Bronchial epithelial cell (primary cell): ENCODE results near the gene GPS1. TPM values are rescaled to one million over a fixed set of nuclear protein-coding genes. Genes with fewer than 3 reads are reported as not detected.

ENCODE experiments used
- DNase-seq: peaks from one replicate; pipeline ENCODE4 v3.0.0-alpha.2; 2010; ENCODE audit warnings: low read depth
- FAIRE-seq: peaks from 2 replicates; lab custom pipeline; 2011; peaks lifted over from hg19 to GRCh38; lab: Jason Lieb, UNC
- H3K27me3 ChIP-seq: 2 replicates; pipeline ENCODE4 v1.5.1; 2011; ENCODE audit warnings: low read length; ENCODE audit not compliant: control insufficient read depth, insufficient read depth
- H3K36me3 ChIP-seq: 2 replicates; pipeline ENCODE4 v1.5.1; 2011; ENCODE audit warnings: low read length; ENCODE audit not compliant: control insufficient read depth, insufficient read depth
- H3K4me3 ChIP-seq: 2 replicates; pipeline ENCODE4 v1.5.1; 2011; ENCODE audit warnings: mild to moderate bottlenecking, low read depth, low read length, control low read depth
- total RNA-seq: library from RNA; depleted of rRNA; stranded (reverse); fragments of >200 nt; gene quantifications from 2 replicates; pipeline ENCODE4 v1.2.1, GENCODE V29; 2014
- TF ChIP-seq, protein P1 (sequence below): IDR thresholded peaks from 2 replicates; pipeline ENCODE4 v1.5.1; 2011; ENCODE audit warnings: mild to moderate bottlenecking, moderate library complexity, low read length, control low read depth, inconsistent platforms; ENCODE audit not compliant: insufficient read depth, severe bottlenecking

Gene GPS1
- total RNA-seq, 1 donor from 2014 or later = 117 TPM

DNA sequence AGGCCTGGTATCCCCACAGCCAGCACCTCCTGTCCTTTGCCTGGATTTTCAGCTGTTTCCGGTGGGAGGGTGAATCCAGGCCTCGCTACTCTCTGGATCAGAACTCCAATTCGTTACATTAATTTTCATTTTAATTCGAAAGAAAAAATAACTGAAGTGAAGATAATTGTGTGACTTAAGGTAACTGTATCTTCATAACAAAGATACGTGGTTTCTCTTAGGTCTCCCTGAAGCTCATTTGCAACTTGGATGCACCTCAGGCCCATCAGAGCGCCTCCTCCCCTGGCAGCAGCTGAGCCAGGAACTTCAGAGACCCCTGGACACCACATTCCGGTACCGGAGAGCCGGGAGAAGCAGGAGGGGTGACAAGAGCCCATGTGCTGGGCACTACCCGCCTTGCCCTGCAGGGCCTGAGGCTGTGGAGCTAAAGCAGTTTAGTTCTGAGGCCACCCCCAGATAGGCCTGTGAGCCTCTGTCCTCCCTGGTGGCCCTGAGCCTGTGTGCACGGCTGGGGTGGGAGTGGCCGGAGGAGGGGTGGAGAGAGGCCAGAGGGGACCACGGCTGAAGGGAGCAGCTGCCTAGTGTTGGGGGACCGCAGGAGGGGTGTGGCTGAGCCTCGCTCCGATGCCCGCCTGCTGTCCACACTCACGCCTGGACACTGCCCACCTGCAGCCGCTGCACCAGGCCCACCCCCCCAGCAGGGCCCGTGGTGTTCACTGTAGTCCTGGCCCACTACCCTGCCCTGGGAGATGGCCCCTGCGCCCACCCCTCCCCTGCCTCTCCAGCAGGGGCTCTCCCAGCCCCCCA, 25.3 kb downstream of the GPS1 start:
- no peak for FAIRE-seq
- TF ChIP-seq, protein P1, sequence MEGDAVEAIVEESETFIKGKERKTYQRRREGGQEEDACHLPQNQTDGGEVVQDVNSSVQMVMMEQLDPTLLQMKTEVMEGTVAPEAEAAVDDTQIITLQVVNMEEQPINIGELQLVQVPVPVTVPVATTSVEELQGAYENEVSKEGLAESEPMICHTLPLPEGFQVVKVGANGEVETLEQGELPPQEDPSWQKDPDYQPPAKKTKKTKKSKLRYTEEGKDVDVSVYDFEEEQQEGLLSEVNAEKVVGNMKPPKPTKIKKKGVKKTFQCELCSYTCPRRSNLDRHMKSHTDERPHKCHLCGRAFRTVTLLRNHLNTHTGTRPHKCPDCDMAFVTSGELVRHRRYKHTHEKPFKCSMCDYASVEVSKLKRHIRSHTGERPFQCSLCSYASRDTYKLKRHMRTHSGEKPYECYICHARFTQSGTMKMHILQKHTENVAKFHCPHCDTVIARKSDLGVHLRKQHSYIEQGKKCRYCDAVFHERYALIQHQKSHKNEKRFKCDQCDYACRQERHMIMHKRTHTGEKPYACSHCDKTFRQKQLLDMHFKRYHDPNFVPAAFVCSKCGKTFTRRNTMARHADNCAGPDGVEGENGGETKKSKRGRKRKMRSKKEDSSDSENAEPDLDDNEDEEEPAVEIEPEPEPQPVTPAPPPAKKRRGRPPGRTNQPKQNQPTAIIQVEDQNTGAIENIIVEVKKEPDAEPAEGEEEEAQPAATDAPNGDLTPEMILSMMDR = no peak

DNA sequence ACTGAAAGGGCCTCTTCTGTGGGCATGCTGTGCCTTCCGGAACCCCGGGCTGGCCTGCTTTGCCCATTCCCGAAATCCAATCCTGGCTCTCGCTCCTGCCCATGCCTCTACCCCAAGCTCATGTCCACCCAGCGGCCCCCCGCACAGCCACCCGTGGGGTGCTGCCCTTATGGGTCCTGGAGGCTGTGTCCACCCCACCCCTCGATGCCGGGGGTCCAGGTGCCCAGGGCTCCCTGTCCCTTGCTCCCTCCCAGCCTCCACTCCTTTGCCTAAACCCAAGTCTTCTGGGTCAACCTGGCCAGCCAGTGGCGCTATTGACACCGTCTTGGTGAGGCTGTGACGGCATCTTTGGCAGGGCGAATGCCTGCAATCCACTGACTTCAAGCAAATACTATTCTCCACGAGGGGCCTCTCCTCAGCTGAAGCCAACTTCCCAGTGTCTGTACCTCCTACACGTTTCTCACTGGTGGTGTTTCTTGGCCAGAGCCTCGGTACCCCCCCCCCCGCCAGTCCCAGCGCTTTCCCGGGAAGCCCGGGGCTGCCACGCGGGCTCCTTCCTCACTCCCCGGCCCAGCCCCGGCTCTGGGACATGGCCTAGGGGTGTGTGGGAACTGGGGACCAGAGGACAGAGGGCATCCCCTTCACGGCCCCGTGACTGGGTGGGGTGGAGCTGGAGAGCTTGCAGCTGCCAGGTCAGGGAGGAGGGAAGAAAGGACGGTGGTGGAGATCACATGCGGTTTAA, 26.1 kb downstream of the GPS1 start:
- DNase-seq (no peak), FAIRE-seq (no peak)
- no peak overlapping the region for H3K4me3 ChIP-seq
- no peaks in the 10 kb centered on the region for H3K27me3 ChIP-seq
- TF ChIP-seq, protein P1 = no peak
- H3K36me3 ChIP-seq = peaks cover 36% of the 10 kb centered on the region

More for the DNA sequence above, 25.3 kb downstream of the GPS1 start:
- H3K27me3 ChIP-seq = no peaks in the 10 kb centered on the region
- no peak overlapping the region for H3K4me3 ChIP-seq
- peaks cover 29% of the 10 kb centered on the region for H3K36me3 ChIP-seq
- DNase-seq = no peak

DNA sequence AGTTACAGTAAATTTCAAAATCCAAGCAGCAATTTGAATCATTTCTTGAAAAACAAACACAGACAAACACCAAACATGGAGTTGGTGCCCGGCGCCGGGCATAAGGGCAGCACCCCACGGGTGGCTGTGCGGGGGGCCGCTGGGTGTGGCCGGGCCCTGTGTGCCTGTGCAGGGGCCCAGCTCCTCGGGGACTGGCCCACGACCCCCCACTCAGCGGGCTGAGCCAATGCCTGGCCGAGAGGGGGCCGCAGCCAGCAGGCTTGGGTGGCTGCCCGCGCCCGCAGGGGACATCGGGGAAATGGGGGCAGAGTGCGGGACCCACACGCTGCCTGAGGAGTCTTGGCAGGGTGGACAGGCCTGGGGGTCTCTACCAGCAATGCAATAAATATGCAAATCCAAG, 26.7 kb downstream of the GPS1 start:
- TF ChIP-seq, protein P1 = no peak
- peaks cover 42% of the 10 kb centered on the region for H3K36me3 ChIP-seq
- no peaks in the 10 kb centered on the region for H3K27me3 ChIP-seq
- H3K4me3 ChIP-seq = no peak overlapping the region
- no peak for FAIRE-seq
- no peak for DNase-seq

DNA sequence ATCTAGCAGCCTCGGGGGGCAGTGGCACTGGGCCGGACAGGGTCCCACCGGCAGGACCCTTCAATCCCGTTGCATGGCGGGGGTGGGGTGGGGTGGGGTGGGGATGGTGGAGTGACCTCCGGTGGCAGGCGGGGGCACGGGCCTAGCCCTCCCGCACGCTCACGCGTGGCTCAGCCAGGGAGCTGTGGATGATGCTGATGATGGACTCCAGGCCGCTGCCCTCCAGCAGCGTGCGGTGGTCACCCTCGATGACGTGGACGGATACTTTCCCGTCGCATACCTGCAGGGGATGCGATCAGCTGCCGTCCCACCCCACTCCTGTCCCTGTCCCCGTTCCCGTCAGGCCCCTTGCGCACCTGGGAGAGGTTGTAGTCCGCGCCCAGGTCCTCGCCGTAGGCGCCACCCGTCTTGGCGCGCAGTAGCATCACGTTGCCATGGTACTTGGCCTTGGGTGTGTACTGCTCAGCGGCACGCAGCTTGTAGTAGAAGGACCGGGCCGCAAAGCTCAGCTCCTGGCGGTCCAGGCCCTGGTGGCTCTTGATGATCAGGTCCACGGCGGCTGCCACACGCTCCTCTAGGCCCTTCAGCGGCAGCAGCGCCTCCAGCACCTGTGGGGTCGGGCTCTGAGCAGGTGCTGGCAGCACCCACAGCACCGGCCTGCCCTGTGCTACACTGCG, 27.4 kb downstream of the GPS1 start:
- TF ChIP-seq, protein P1 = no peak
- peaks cover 48% of the 10 kb centered on the region for H3K36me3 ChIP-seq
- H3K27me3 ChIP-seq = no peaks in the 10 kb centered on the region
- FAIRE-seq (no peak), DNase-seq (no peak)
- H3K4me3 ChIP-seq = no peak overlapping the region

- H3K27me3 ChIP-seq = no peaks in the 10 kb centered on the region
- FAIRE-seq = no peak
- DNase-seq = no peak
- TF ChIP-seq, protein P1 = no peak
- H3K36me3 ChIP-seq = peaks cover 58% of the 10 kb centered on the region
- no peak overlapping the region for H3K4me3 ChIP-seq
Measured at GRCh38 chr17:82080048-82080788, 28.5 kb downstream of the GPS1 start.
